GM12801 (cell line): ENCODE measurements around the gene SORCS3.

Experiments
- TF ChIP-seq, protein P1 (sequence below): IDR thresholded peaks from one replicate; pipeline ENCODE4 v1.5.1; 2011; ENCODE audit warnings: control low read depth; ENCODE audit not compliant: insufficient read length; ENCODE audit errors: extremely low read depth

The SORCS3 gene

DNA sequence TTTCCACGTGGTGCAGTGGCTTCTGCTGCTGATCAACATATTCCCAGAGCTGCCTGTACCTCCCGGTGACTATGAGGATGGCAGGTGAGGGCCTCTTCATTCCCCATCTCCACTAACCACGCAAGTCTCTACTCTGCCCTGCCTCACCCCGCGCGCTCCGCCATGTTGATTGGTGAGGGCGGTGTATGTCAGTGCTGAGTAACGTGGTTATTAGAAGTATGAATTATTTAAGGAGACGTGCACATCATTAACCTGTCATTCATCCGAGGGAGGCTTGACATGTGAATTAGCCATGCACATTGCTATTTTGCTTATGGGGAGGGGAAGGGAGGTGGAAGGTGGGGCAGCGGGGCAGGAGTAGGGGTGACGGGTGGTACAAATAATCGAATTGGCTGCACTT, 138.6 kb downstream of the SORCS3 start:
- TF ChIP-seq, protein P1, sequence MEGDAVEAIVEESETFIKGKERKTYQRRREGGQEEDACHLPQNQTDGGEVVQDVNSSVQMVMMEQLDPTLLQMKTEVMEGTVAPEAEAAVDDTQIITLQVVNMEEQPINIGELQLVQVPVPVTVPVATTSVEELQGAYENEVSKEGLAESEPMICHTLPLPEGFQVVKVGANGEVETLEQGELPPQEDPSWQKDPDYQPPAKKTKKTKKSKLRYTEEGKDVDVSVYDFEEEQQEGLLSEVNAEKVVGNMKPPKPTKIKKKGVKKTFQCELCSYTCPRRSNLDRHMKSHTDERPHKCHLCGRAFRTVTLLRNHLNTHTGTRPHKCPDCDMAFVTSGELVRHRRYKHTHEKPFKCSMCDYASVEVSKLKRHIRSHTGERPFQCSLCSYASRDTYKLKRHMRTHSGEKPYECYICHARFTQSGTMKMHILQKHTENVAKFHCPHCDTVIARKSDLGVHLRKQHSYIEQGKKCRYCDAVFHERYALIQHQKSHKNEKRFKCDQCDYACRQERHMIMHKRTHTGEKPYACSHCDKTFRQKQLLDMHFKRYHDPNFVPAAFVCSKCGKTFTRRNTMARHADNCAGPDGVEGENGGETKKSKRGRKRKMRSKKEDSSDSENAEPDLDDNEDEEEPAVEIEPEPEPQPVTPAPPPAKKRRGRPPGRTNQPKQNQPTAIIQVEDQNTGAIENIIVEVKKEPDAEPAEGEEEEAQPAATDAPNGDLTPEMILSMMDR: no peak

DNA sequence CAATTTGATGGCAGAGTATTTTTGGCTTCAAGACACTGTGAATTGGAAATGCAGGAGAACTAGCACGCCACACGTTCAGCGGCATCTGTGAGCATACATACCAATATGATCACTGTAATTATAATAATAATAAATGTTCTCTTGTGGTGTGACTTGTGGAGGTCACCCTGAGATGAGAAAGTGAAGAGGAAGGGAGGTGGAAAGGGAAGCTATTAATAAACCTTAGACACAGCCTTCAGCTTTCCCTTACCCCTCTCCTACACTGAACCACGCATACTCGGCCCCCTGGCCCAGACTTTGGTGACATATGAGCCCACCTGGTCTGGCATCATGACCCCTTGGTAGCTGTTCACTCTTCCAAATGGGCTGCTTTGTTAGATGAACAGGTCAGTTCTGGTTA, 139.1 kb downstream of the SORCS3 start:
- TF ChIP-seq, protein P1: no peak

DNA sequence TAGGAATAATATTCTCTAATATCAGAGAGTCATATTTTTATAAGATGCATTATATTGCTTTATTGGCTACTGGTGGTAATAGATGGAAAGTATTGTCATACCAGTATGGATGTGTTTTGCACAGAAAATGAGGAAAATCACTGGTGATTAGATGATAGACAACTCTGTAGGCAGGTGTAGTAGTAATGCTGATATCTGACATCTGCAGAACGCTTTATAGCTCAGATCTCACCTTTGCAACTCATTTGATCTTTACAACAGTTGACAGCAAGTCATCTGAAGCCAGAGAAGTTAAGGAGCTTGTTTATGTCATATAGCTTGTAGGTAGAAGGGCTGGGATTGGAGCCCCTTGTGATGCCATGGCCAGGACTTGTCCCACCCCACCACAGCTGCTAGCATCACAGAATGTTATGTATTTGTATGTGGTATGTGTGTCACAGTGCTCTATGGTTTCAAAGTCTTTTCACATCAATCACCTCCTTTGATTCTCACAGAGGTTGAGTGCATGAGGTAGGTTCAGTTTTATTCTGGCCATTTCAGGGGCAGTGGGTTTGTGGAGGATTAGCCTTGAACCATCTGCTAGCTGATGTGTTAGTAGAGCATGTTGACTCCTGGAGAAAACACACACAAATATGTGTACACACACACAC, 140.0 kb downstream of the SORCS3 start:
- TF ChIP-seq, protein P1: no peak

DNA sequence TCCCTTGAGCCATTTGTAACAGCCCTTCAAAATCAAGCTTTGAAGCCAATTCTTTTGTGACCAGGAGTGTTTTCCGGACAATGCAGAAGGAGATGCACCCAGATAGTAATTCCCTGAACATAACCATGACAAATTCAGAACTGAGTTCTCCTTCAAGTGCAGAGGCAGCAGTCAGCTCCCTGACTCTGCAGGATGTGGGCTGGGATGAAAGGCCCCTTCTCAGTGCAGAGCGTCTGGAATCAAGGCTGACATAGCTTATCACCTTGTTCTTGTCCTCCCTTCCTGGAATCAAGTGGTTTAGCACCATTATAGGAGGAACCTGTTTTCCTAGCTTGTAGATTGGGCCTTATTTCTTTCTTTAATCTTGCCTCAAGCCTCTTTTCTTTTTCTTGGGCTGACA, 143.4 kb downstream of the SORCS3 start:
- TF ChIP-seq, protein P1: no peak

GRCh38 chr10:104791471-104791870, 150.4 kb downstream of the SORCS3 start:
- TF ChIP-seq, protein P1: no peak

- TF ChIP-seq, protein P1: no peak
Observed at GRCh38 chr10:104795411-104795810, 154.3 kb downstream of the SORCS3 start.

DNA sequence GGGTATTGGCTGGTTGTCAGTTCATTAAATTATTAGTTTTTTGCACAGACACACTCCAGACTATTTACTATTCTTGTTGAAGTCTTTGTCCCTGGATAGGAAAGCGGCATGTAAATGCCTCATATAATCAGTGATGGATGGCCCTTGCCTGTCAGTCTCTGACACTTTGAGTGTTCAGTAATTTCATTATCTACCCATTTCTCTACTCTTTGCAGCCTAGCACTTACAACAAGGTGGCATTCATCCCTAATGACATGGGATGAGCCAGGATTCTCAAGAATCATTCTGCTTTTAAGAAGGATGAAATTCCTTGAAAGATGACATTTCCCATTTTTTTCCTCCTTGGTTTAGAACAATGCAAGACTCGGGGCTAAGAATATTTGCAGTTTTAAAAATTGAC, 155.7 kb downstream of the SORCS3 start:
- TF ChIP-seq, protein P1: no peak
